GM18867 (cell line): ENCODE results near the gene PDE7B.

ENCODE experiments used
- ATAC-seq: cut with Tn5 transposase; IDR thresholded peaks from one replicate; pipeline ENCODE4 v1.9.1; 2021; ENCODE audit warnings: mild to moderate bottlenecking, moderate library complexity; ENCODE audit not compliant: unreplicated experiment

PDE7B gene

DNA sequence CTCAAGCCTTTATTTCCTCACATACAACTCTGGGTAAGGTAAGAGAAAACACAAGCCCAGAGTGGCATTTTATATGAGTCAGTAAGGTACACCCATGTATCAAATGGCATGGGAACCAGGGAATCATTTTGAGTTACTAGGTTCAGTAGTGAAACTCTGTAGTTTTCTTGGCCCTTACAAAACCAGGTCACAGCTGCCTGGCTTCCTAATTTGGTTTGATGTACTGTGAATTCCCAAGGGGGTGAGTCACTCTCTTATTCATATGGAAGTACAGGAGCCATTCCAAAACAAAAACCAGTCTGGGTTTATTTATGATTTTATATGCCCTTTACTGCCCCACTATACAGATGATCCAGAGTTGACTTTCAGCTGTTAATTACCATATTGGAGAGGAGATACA is 70.7 kb downstream of the PDE7B start:
- no peak for ATAC-seq

DNA sequence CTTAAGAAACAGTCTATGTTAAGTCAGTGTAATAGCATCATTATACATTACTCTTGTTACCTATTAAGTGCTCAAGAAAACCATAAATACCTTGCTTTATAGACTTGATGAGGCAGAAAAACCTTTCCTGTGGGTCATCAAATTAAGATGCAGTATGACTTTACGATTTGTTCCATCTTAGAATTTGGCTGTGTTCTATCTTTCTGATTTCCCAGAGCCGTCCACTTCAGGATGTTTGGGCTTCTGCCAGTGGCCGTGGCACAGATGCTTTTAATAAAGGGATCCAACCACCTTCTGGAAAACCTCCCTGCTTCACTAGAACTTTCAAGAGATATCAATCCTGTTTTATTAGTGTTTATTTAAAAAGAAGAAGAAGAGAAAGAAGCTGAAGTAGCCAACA is 71.2 kb downstream of the PDE7B start:
- ATAC-seq: no peak

DNA sequence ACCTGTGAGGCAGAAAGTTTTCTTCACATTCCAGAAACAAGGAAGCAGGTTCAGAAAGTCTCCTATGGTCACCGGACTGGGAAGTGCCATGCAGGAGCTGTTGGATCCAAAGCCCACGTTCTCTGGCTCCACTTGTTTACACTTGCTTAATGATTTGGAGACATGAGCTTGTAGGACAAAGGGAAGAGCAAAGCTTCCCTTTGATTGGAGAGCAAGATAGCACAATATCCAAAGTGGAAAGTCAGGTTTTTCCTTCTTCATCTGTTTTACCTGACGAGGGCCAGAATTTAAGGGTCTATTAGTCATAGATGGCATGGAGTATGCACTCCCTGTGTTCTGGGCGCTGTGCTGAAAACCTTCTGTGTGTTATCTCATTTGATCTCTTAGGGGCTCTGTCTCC is 81.2 kb downstream of the PDE7B start:
- ATAC-seq: no peak

DNA sequence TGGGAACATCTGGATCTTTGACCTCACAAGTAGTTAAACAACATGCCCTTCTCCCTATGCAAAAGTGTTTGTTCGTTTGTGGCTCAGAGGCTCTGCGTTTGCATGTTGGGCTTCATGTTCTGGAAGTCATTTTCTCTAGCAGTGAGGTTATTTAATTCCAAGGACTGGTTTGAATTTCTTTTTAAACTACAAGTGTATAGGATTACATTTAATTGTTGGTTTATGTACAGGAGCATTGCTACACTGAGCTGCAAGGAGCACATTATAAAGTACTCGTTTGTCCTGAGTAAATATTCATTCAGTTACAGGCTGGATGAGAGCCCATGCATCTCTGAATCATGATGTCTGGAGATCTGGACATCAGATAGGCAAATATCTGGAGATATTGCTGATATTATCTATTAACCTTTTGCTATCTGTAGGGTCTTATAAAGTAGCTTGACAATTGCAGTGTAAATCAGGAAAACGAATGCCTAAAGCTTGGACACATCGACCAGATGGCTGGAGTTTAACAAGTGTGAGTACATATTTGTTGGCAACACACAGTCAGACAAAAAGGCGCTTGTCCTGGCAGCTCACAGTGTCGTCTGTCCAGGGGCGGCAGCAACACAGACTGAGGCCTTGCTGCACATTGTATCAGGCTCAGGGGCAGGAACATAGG is 84.6 kb downstream of the PDE7B start:
- ATAC-seq: no peak

DNA sequence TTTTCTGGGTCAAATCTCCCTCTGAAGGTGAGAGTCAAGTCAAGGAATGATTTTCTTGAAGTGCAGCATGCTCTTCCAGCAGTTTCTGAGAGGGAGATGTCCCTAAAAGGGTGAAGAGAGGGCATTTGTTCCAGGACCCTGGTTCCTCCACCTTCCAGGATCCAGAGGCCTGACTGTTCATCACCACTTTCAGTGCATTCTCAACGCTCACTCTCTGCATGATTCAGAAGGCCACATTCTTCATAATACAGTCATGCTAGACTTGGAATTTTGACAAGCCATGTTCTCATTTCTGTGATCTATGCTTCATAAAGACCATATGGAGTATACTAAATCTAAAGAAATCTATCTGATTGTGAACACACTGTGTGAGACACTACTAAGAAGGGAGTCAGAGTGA is 85.1 kb downstream of the PDE7B start:
- no peak for ATAC-seq

DNA sequence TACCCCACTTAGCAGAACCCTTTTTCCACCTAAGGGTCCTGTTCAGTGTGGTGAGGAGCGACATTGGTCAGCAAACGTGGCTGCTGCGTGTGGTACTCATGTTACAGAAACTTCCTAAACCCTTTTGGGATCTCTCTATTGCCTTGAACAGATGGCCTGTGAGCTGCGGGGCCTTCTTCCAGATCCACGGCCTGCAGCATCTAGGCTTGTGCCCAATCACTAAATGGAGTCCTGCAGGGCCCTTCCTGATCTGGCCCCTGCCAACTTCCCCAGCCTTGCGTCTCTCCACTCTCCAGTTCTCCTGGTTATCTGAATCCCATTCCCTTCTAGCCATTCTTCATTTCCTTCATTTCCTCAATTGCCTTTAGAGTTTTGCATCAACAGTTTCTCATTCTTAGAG is 85.6 kb downstream of the PDE7B start:
- no peak for ATAC-seq

DNA sequence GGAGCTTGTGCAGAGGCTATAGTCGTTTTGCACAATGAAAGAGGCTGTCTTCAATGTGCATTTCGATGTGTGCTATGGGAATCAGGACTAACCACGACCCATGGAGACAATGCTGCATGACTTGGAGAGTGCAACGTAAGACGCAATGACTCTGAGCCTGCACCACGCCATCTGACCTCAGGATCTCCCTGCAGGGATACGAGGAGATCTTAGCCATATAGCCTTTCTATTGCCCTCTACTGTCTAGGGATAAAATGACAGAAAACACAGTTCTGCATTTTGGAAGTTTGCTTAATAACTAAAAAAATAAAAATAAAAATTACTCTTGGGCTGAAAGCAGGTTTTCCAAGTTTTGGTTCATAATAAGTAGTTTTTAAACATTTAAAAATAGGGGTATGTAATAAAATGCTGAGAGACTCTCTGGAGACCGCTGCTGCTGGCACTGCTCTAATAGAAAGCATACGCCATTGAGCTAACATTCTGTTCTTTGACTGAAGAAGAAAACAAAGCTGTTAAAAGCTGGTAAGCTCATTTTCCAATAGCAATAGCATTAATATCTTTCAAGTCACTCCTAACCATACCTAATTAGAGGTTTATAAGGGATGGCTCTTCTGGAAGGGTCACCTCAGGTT is 87.2 kb downstream of the PDE7B start:
- ATAC-seq: peak; percentile 55

DNA sequence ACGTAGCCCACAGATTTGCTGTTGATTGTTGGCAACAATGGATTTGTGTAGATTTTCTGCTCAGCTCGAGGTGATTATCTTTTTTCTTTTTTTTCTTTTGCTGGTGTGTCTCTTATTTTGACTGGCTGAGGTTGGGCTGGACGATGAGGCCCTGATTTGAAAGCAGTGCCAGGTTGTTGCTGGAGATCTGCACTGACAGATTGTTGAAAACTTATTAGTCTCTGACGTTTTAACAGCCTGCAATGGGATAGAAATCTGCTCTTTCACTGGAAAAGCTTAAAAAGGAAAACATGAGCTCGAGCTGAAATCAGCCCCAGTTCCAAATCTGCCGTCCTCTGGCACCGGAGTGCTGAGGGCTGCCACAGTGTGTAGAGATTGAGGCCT is 87.7 kb downstream of the PDE7B start:
- no peak for ATAC-seq

DNA sequence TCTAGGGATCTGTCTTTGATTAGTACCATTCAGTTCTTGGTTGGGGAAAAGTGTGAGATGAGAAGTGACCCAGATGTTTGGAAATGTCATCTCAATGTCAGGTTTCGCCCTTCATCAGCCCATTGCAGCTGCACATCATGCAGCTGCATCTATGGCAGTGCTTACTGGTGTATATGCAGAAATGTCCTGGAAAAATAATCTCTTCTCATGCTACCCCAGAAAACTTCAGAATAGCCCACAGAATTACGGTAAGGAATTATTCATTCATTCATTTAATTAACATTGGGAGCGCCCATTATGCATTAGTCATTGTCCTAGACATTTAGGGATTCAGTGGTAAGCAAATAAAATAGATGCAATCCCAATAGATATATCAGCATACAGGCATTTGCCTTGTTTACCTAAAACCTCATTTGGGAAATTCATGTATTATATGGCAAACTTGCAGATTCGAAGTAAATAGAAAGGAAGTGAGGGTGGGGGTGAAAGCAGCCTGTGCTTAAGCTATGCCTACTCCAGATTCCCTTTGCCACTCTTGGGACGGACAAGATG is 89.2 kb downstream of the PDE7B start:
- ATAC-seq: no peak

DNA sequence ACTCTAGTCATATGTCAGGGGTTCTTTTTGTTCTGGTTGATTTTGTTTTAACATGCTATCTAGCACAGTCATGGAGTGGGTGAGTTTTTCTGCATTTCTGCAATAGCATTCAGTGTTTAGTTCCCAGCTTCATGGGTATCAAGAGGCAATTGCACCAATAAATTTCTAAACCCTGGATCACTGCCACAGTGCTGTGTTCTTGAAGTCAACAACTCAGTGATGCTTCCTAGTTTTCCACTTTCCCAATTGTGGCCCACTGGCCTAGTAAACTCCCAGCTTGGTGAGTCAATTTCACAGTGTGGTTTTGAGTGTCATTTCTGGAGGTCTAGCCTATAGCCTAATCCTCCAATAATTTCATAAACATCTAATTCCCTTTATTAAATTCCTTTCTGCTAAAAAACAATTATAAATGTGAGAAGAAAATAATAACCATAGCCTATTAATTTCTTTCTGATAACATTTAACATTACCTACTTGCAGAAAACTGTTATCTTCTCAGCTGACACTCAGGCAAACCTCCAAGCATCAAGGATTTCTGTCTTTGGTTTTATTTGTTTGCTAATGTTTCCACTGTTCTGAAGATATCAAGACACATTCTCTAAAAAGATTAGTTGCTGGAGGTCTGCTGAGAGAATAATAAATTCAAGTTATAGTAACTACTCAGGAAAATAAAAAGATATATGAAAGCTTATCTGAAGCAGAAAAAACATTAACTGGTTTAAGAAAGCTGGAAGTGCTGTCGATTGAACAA is 89.9 kb downstream of the PDE7B start:
- no peak for ATAC-seq

DNA sequence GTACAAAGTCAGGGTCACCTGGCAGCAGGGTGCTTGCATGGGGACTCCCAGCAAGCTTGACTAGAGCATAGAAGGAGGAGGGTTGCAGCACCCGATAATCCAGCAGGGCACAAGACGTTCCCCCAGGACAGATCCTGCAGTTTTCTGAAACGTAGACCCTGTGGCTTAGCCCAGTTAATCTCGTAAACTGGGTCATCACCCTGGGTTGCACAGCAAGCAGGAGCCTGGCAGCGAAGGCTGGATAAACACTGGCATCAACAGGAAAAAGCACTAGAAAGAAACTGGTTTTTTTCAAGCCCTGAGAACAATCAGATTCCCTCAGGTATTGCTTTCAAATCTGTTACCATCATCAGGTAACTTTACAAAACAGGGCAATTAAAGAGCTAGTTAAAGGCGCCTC is 92.6 kb downstream of the PDE7B start:
- ATAC-seq: no peak

DNA sequence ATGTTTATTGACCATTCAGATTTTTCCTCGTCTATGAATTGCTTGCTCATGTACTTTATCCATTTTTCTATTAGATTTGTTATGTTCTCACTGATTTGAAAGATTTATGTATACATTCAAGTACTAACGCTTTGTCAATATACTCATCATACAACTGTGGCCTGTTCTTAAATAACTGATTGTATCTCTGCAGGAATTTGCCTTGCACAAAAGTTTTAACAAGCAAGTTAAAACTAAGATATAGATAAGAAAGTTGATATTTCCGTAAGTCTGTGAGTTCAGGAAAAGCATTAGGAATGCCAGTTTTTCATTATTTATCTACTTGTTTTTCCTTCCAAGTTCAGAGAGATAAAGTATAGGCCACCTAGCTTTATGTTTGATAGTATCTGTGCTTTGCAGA is 95.2 kb downstream of the PDE7B start:
- no peak for ATAC-seq

DNA sequence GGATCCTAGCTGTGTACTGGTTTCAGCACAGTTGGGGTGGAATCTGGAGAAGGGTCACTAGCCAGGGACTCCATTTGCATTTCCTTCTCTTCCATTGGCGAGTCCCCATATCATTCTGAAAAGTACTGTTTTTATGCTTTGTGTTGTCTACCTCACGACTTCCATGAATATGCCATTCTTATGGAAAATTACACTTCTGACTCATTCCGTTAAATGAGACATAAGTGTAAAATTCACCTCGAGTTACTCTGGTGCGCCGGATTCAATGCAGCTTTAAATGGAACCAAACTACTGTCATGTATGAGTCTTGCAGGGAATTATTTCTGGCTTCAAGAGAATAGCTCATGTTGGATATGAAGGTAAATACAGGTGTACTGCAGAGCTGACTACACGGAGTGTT is 99.2 kb downstream of the PDE7B start:
- no peak for ATAC-seq

DNA sequence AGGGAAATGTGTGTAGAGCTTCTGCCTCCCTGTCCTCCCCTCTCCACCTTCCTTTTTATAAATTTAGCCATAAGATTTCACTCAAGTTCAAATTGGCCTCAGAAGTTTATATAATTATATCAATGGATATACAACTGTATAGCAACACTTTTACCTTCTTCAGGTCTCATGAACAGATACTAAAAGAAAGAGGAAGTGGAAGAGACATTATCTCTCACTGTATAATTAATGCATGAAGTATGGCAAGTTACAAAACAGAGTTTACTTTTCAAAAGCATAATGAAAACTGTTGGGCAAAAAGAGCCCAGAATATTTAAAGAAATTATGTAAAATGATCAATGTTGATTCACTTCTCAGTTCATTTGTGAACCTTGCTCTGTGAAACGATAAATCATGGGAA is 99.7 kb downstream of the PDE7B start:
- peak; percentile 86 for ATAC-seq

DNA sequence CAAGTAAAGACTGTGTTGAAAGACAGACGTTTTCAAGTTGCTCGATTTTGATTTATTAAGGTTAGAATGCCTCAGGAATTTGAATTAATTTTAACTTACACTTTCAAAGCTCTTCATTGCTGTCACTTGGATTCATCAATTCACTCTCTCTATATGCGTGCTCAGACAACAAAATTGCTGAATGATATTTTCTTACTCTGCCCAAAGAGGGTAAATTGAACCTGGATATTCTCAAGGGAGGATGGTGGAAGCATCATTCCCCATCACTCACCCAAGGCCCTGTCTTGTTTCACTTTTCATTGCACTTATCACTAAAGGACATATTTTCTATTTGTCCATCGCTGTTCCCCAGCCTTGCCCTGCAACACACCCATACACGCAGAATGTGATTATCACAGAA is 102.3 kb downstream of the PDE7B start:
- no peak for ATAC-seq

DNA sequence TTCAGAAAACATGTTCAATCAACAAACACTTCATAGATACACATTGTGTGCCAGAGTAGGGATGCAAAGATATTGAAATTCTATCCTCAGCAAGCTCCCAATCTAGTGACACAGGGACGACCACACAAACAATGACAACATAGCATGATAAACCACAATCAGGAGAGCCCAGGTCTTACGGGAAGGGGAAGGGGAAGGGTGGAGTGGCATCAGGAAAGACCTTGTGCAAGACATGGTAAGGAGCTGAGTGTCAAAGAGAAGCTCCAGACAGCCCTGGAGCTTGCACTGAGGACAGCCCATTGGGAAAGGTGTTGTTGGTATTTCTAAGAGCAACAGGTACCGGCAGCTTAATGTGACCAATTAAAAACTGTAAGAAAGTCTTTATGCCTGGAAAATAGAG is 103.6 kb downstream of the PDE7B start:
- no peak for ATAC-seq

DNA sequence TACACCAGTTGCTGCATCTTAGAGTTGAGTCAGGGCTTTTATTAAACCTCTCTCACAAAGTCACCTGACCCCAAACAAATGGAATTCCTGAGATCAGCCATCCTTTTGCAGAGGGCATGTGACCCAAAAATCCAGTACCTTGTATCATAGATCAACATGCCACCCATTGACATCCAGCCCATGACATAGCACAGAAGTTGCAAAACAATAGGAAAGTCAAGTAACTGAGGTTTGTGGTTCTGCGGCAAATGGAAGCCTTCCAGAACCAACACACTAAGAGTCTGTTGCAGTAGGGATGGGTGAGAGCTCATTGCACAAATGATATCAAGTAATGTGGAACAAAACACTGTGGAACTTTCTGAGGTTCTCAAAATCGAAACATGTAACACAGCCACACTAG is 111.2 kb downstream of the PDE7B start:
- no peak for ATAC-seq

DNA sequence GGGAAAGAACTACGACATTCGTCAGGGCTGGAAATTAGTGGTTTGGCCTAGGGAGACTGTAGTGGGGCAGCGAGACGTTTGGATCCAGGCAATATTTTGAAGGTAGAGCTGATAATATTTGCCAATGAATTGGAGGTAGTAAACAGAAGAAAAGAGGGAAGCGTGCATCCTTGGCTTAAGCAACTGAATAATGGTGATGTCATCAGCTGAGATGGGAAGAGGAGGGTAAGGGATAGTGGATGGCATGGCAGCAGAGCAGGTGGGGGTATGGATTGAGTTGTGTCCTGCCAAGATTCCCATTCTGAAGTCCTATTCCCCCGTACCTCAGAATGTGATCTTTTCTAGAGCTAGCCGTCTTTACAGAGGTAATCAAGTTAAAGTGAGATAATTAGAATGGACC is 119.2 kb downstream of the PDE7B start:
- no peak for ATAC-seq

DNA sequence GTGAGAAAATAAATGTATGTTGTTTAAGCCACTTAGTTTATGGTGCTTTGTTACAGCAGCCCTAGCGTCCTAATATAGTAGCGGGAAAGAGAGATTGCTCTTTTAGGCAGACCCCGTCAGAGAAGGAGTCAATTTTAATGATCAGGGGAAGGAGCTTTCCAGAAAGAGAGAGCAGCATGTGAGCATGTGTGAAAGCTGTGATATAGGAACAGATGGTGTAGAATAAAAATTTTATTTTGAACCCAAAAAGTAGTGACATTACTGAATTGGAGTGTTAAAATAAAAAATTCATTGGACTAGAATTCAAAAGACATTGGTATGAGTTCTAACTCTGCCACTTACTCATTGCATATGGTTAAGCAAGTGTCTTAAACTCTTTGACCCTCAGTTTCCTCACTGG is 119.8 kb downstream of the PDE7B start:
- no peak for ATAC-seq

DNA sequence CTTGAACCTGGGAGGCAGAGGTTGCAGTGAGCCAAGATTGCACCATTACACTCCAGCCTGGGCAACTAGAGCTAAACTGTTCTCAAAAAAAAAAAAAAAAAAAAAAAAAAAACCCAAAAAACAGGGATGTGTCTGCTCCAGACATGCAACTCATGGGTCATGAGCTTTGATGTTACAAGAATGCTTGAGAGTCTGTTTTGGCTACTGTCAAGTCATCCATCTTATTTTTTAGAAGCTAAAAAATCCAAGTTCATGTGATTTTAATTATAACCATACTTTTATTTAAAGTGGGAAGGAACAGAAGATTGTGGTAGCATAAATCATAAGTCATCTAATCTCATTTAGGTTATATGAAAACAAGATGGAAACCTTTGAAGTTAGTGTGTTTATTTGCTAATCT is 120.6 kb downstream of the PDE7B start:
- no peak for ATAC-seq

DNA sequence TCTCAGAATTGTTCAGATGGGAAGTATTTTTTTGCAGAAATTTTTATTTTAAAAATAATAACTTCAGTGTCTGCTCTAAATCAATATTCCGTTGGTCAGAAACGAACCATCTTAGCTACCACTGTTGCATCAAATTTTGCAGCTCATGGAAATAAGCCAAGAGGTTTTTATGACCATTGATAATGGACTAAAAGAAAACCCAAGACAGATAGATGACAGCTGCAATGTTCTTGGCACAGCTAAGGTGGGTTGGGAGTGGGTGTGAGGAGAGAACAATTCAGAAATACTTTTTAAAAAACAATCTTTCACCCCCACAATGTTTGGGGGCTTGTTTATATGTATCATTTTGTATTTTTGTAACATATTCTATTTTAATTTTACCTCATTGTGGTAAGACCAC is 121.1 kb downstream of the PDE7B start:
- ATAC-seq: no peak

DNA sequence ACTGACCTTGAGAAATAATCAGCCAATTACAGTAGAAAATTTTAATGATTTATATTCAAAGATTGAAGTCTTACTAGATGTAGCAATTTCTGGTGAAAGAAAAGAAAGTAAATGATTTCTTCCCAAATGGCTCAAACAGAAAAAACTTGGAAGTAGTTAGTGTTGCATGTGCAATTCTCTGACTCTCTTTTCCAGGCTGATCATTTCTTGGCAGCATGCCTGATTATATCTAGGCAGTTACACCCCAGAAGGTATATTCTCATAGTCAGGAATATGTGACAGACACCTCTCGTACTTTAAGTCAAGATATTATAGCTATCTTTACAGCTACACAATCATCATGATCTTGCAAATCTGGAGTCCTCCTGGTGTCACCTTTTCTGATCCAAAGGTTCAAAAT is 122.9 kb downstream of the PDE7B start:
- ATAC-seq: no peak
